ENCODE data around the gene DDAH2.
A peak's percentile ranks its signal among the peaks of the same experiment; 100 is the strongest.

Gene DDAH2

GRCh38 chr6:31729979-31730630, 1.0 kb upstream of the DDAH2 start:
- DNase-seq: peak; percentile 82

GRCh38 chr6:31729515-31729978, 448 bp upstream of the DDAH2 start:
- DNase-seq: peak; percentile 88

- no peak for DNase-seq
These were observed 1.1 kb downstream of the DDAH2 start for GRCh38 chr6:31727717-31728671.

GRCh38 chr6:31727034-31727716, 1.9 kb downstream of the DDAH2 start:
- no peak for DNase-seq

GRCh38 chr6:31725502-31726350, 3.4 kb downstream of the DDAH2 start:
- DNase-seq: no peak

GRCh38 chr6:31723980-31724691, 5.0 kb downstream of the DDAH2 start:
- DNase-seq: no peak

GRCh38 chr6:31723245-31723979, 5.7 kb downstream of the DDAH2 start, which contains the start of gene MPIG6B:
MPIG6B (plus strand) TSS chr6:31723373; CDS start chr6:31723384, 11 bp downstream.
- DNase-seq: no peak

GRCh38 chr6:31722173-31722572, 6.9 kb downstream of the DDAH2 start:
- no peak for DNase-seq

- no peak for DNase-seq
These were observed 7.6 kb downstream of the DDAH2 start, which contains the start of gene LY6G6C for GRCh38 chr6:31721351-31722020. LY6G6C (minus strand) TSS chr6:31721746; CDS start chr6:31721679, 67 bp downstream.

GRCh38 chr6:31720196-31720770, 8.8 kb downstream of the DDAH2 start:
- DNase-seq: no peak

GRCh38 chr6:31719001-31719400, 10.1 kb downstream of the DDAH2 start:
- no peak for DNase-seq

- no peak for DNase-seq
These were observed 10.8 kb downstream of the DDAH2 start for GRCh38 chr6:31718265-31718664.

- no peak for DNase-seq
These were observed 11.4 kb downstream of the DDAH2 start for GRCh38 chr6:31717499-31718222.

GRCh38 chr6:31715022-31715958, 13.8 kb downstream of the DDAH2 start, which contains the start of gene LY6G6D:
LY6G6D (plus strand) TSS chr6:31715348; CDS start chr6:31715356, 8 bp downstream.
- no peak for DNase-seq

- no peak for DNase-seq
These were observed 15.0 kb downstream of the DDAH2 start for GRCh38 chr6:31713991-31714684.

- DNase-seq: no peak
These were observed 15.6 kb downstream of the DDAH2 start for GRCh38 chr6:31713465-31713864.

GRCh38 chr6:31712296-31712695, 16.8 kb downstream of the DDAH2 start:
- DNase-seq: no peak
